Frontal cortex (tissue), 4 donors: ENCODE results near the gene RAP1A. TPM values are rescaled to one million over a fixed set of nuclear protein-coding genes. Genes with fewer than 3 reads are reported as not detected.
"Not testable (repeated sequence)": the region's sequence is repeated elsewhere in the genome, so short reads cannot be mapped to it uniquely, and the experiment has no call there.

Experiments used
- DNase-seq, 2 donors: peaks; one replicate each; pipeline ENCODE4 v3.0.0; 2012; ENCODE audit warnings: low spot score in 2 of 2
- FAIRE-seq: peaks from 2 replicates; lab custom pipeline; 2012; peaks lifted over from hg19 to GRCh38; lab: Jason Lieb, UNC
- total RNA-seq: library from RNA; depleted of rRNA; stranded (reverse); fragments of >200 nt; gene quantifications from one replicate; pipeline ENCODE4 v1.2.3, GENCODE V29; 2014
- donor health status: control.
- donor health status: control.
- donor health status: control.

RAP1A gene
- total RNA-seq, 1 donor from 2014 or later: 35.1 TPM

DNA sequence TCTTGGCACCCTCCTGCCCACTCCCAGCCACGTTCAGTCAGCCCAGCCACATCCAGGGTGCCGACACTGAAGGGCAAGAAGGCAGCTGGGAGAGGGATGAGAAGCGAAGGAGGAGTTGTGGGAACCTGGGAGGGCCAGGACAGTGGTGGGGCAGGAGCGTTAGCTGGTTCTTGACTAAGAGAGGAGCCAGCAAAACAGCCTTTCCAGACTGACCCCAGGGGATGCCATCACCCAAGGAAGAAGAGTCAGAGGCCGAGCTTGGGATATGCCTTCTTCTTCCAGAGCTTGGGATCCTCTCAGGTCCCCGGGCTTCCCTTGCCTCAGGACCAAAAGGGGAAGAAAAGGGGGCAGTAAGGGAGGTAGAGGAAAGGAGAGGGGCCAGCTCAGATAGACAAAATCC, 112.4 kb downstream of the RAP1A start:
- FAIRE-seq: no peak
- no peak for DNase-seq

DNA sequence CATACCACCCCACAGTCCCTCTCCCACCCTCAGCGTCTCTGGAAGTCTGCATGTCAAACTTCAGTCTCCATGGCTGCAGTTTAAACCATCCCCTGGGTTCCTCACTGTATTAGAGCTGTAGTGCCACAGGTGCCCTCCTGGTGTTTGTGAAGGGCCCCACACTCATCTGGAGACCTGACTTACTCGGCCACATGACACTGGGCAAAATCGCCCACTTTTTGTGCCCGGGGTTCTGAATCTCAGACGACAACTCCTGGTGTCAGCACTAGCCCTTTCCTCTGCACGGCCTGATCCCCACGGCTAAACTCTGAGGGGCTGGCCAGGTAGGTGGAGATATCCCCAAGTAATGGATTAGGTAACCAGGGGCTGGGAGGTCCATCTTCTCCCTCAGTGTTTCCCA, 113.1 kb downstream of the RAP1A start:
- FAIRE-seq: no peak

DNA sequence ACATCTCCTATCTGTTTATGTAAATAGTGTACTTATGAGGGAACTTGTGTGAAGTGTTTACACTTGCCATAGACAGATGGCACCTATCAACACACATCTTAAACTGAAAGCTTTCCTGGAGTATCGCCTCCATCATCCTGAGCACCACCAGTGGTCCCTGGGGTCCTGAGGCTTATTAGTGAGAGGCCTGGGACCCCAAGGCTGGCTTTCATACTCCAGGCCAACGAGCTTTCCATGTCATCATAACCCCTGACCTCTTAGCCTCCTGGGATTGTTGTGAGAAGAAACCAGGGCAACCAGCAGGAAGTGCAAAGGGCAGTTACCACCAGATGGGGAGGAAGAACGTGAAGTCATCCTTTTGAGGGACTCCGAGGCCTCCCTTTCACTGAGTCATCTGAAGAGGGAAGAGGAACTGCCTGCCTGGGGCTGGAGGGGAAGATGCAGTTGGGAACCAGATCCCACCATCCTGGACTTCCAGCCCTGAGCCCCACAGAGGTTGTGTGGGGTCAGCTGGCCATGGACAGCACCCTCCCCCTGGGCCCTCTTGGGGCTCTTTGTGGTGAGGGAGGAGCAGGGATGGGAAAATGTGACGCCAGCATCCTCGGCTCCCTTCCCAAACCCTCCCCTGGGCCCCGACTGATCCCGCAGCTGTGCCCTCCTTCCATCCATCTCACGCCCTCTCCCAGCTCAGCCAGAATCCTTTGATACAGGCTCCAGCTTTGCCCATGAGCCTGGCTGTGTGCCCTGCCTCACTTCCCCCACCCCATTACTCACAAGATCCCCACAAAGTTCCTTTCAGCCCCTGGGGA, 113.8 kb downstream of the RAP1A start:
- no peak for FAIRE-seq

More for the DNA sequence above, 113.1 kb downstream of the RAP1A start:
- no peak for DNase-seq

GRCh38 chr1:111733992-111734341, 114.4 kb downstream of the RAP1A start:
- FAIRE-seq: no peak

More for the DNA sequence above, 113.8 kb downstream of the RAP1A start:
- peak in 1 of 2 donors; percentile 46 for DNase-seq

GRCh38 chr1:111734426-111734825, 114.8 kb downstream of the RAP1A start:
- DNase-seq (no peak), FAIRE-seq (no peak)

More at GRCh38 chr1:111733992-111734341, 114.4 kb downstream of the RAP1A start:
- no peak for DNase-seq

DNA sequence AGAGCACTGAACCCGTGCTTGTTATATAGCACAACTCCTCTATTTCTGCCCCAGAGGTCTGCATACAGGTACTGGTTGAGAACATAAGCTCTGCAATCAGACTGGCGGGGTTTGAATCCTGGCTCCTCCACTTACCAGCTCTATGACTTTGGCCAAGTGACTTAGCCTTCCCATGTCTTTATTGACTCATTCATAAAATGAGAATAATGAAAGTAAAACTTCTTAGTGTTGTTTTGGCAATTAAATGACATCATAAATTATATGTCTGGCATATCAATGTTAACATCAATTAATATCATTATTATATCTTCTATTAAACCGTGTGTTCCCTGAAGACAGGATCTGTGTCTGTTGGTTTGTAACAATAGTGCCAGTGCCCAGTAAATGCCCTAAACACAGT, 115.3 kb downstream of the RAP1A start:
- FAIRE-seq (no peak), DNase-seq (no peak)

DNA sequence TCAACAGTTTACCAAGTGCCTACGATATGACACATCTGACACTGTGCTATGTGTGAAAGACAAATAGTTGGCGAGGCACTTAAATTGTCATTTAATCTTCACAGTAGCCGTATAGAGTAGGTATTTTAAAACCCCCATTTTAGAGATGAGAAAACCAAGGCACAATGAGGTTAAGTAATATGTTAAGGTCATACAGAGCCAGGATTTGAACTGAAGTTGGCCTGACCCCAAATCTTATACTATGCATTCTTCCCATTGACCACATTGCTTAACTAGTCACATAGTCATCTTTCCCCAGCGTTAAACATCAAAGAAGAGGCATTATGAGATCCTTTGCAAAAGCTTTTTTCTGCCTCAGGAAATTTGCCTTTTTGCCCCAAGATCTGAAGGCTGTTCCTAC, 115.7 kb downstream of the RAP1A start:
- FAIRE-seq: no peak
- no peak for DNase-seq

DNA sequence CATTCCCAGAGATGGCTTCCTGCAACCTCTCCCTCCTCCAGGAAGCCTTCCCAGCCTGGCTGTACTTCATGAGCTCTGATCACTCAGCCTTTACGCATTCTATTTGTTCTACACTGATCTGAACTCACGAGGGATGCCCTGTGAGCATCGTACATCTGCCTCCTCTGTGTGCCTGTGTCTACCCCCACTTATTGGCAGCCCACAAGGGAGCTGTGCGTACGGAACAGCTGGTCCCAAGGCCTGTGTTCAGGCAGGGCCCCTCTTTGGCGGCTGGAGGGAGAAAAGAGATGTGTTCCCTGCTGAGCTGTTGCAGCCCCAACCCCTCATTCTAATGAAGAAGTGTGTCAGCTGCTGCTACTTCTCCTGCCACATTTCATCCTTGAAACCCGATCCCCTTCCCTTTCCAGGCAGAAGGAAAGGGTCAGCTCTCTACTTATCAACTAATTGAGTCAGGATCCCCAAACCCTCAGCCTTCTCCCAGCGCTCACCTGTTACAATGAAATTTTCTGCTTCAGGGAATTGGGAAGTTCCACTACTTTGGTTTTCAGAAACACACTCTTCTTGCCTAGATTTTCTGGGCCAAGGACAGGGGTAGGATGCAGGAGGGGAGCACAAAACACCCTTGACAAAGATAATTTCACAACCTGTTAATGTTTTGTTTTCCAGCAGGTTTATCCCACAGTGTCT, 116.4 kb downstream of the RAP1A start:
- FAIRE-seq (no peak), DNase-seq (no peak)

DNA sequence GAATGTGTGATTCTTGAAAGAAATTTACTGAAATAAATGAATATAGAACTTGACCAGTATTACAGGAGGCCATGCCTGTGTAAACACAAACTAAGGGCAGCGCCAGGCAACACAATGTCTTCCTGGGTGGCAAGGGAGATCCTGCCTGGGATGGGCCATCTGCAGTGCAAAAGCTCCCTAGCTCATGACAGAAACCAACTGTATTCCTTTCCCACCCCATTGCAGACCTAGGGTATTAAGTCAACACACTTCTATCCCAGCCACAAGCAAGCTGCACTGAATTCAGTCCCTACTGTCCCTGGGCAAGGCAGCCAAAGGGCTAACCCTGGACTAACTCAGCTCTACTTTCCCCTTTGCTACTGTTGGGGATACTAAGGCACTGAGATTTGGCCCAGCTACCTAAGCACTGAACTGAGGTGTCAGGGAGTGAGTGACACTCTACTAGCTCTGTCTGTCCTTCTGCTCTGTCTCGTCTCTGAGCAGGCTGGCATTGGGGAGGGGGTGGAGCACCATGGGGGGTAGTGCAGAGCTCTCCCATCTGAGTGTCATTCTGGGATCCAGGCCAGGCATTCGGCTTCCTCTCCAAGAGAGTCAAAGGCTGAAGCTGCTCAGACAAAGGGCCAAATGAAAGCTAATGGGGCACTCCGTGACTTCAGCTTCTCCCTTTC, 117.1 kb downstream of the RAP1A start:
- FAIRE-seq (no peak), DNase-seq (peak in 1 of 2 donors; percentile 42)

- FAIRE-seq: no peak
- DNase-seq: no peak
Observed at GRCh38 chr1:111737216-111738132, 117.9 kb downstream of the RAP1A start.

- FAIRE-seq (no peak), DNase-seq (no peak)
Observed at GRCh38 chr1:111738133-111738435, 118.5 kb downstream of the RAP1A start.

DNA sequence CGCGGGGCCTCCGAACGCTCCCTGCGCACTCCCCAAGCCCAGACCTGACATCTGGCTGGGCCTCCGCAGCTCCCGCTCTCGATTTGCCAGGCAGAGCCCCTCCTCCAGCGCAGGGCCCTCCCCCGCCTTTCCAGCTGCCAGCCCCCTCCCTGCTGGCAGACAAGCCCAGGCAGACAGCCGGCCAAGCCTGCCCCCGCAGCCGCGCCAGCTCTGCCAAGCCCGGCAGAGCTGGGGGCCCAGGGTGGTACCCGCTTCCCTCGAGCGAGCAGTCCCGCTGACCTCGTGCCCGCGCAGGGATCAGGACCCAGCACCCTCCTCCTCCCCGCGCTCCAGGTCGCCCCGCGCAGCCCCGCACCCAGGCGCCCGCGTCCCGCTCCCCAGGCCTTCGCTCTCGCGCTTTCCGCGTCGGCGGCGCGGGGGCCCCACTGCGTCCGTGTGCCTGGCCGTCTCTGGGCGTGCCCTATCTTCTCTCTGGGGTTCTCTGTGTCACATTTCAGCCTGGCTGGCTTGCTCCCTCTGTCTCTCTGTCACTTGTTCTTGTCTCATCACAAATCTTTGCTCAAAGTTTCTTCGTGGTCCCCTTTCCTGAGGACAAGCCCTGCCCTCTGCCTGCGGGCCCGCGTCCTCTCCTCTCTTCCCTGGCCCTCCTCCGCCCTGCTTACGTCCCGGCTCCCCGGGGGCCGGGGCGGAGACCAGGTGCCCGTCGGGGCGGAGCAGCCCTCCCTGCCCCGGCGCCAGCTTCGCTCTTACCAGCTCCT, 119.0 kb downstream of the RAP1A start:
- no peak for FAIRE-seq

GRCh38 chr1:111739194-111739924, 119.8 kb downstream of the RAP1A start, which contains the start of gene INKA2:
INKA2 (minus strand) TSS chr1:111739395; CDS start chr1:111739242, 153 bp downstream.
- peak; percentile 80 to 84 for DNase-seq
- no peak for FAIRE-seq

More for the DNA sequence above, 119.0 kb downstream of the RAP1A start:
- DNase-seq: peak; percentile 54 to 63

DNA sequence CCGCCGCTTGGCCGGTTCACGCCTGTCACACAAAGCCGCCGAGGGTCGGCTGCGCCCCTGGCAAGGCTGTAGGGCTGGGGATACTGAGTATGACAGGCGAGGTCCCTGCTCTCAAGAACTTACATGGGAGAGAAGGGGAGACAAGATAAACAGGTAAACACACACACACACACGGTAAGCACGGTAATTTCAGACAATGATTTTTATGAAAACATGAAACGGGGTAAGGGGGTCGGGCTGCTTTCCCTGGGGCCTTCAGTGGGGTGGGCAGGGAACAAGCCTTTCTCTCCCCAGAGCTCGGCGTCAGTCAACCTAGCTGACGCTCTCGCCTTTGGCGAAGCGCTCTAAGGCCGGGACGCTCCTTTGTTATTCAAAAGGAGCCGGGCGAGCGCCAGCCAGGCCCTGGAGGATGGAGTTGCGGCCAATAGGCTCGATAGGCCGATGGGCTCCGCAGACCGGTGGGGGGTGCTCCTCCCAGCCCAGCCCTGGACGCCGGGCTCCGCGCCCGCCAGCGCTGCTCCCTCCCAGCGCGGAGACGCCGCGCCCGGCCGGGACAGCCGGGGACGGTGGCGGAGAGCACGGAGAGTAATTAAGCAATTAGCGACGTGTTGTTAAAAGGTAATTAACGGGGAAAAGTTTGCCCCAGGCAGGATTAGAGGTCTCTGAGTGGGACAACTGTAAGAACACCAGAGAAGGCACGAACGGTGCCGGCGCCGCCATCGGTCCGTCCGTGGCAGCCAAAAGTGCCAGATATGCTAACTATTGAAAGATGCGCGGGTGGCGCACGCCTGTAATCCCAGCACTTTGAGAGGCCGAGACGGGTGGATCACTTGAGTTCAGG, 120.6 kb downstream of the RAP1A start:
- no peak for FAIRE-seq

GRCh38 chr1:111742292-111742691, 122.7 kb downstream of the RAP1A start:
- FAIRE-seq, DNase-seq: not testable (repeated sequence)

More for the DNA sequence above, 120.6 kb downstream of the RAP1A start:
- peak; percentile 61 to 62 for DNase-seq

DNA sequence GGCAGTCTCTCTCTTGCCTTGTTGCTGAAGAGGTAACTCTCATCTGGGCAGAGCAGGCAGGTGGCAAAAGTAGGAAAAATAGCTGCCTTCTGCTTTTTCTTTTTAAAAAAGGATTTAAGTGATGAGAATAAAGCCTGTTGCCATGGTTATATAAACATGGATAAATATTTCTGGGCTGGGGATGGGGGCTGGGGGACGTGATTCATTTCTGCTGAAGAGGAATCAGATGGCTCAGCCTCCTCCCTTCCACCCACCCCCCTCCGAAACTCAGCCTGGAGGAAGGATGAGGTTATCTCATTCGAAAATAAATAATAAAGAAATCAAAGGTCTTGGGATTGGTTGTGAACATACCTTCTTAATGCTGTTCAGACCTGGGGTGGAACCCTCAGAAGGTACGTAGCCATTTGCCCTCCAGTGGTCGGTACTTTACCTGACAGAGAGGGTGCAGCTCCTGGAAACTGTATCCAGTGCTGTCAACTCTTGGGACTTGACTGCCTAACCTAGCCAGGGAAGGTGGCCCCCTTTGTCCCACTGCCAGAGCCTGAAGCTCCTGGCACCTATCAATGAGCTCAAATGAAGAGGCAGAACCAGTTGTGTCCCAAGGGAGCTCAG, 123.5 kb downstream of the RAP1A start:
- DNase-seq (no peak), FAIRE-seq (no peak)

DNA sequence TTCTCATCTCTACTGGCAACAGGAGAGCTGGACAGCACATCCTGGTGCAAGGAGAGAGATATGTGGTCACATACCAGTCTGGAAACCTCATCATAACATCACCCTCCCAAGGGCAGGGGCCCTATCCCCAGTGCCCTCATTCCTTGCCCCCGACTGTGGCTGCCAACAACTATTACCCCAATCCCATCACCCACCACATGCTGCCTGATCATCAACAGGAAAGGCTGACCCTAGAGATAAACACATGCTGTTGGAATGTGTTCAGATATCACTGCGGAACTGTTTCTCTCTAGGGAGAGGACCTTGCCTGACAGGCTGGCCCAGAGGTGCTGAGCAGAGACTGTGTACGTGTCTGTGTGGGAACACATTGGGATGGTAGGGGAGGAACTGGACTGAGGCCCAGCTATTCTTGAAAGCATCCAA, 124.1 kb downstream of the RAP1A start:
- no peak for FAIRE-seq
- DNase-seq: no peak
